ENCODE measurements around the gene S100A1. TPM values are rescaled to one million over a fixed set of nuclear protein-coding genes. Genes with fewer than 3 reads are reported as not detected.

Gene S100A1
- polyA plus RNA-seq, 1 donor from 2014 or later, result not detected

DNA sequence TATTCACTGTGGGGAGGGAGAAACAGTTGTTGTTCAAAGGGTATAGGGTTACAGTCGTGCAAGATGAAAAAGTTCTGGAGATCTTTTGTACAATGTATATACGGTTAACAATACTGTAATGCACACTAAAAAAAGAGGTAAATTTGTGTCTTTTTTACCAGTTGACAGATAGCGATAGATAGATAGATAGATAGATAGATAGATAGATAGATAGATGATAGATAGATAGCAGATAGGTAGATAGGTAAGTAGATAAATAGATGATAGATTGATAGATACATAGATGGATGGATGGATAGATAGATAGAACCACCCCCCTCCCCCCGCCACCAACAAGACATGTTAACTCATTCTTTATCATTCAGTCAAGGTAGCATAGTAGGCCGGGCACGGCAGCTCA lies 25.5 kb upstream of the S100A1 start:
- Mint-ChIP-seq H3K27me3 (no peaks in the 10 kb centered on the region), H3K36me3 (no peaks in the 10 kb centered on the region), H3K4me1 (peaks cover 18 to 25% (median 19%) of the 10 kb centered on the region in 3 donors), H3K9me3 (no peaks in the 10 kb centered on the region), H3K4me3 (no peak overlapping the region), H3K27ac (no peak overlapping the region)

GRCh38 chr1:153606194-153606593 lies 22.0 kb upstream of the S100A1 start:
- peak overlapping the region in 1 of 4 donors; percentile 63 for H3K4me3 Mint-ChIP-seq
- H3K27ac Mint-ChIP-seq, result no peak overlapping the region
- H3K9me3 Mint-ChIP-seq, result no peaks in the 10 kb centered on the region
- peaks cover 2% of the 10 kb centered on the region for H3K36me3 Mint-ChIP-seq
- H3K27me3 Mint-ChIP-seq, result no peaks in the 10 kb centered on the region
- peaks cover 5 to 20% (median 6%) of the 10 kb centered on the region in 3 donors for H3K4me1 Mint-ChIP-seq

GRCh38 chr1:153607381-153607780 lies 20.9 kb upstream of the S100A1 start:
- Mint-ChIP-seq H3K27ac (no peak overlapping the region), H3K4me1 (peaks cover 5 to 20% (median 5%) of the 10 kb centered on the region in 3 donors), H3K4me3 (no peak overlapping the region), H3K36me3 (peaks cover 2% of the 10 kb centered on the region), H3K9me3 (no peaks in the 10 kb centered on the region), H3K27me3 (peaks cover 2% of the 10 kb centered on the region)

DNA sequence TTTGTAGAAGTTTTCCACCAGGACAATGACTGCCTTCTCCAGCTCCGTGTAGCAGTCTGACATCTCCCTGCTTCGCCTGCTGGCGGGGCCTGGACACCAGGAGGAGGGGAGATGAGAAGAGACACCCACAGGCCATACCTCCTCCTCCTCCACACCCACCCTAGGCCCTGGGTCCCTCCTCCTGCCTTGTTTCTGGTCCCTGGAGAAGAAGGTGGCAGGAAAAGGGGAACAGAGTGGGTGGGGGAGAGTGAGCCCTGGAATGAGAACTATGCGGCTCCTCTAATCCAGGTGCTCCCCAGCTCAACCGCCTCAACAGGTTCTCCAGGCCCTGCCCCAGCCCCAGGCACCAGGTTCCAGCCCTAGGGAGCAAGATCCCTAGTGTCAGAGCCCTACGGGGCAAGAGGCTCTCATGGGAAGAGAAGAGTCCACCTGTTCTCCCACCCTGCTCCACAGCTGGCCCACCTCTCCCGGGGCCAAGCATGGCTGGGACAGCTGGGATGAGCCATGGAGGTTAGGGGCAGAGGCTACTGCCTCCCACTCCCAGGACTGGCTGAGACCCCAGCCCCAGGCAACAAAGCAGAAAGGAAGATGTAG lies 20.0 kb upstream of the S100A1 start:
- Mint-ChIP-seq H3K9me3 (no peaks in the 10 kb centered on the region), H3K27ac (no peak overlapping the region), H3K4me3 (no peak overlapping the region), H3K27me3 (peaks cover 2% of the 10 kb centered on the region), H3K36me3 (peaks cover 2% of the 10 kb centered on the region), H3K4me1 (peaks cover 2 to 16% (median 5%) of the 10 kb centered on the region in 3 donors)

GRCh38 chr1:153608742-153609584 lies 19.3 kb upstream of the S100A1 start:
- peak overlapping the region in 1 of 3 donors; percentile 91 for H3K27ac Mint-ChIP-seq

GRCh38 chr1:153609585-153609907 lies 18.7 kb upstream of the S100A1 start:
- Mint-ChIP-seq H3K4me1 (peaks cover 2 to 9% (median 3%) of the 10 kb centered on the region in 3 donors), H3K27me3 (peaks cover 2% of the 10 kb centered on the region), H3K9me3 (no peaks in the 10 kb centered on the region), H3K36me3 (peaks cover 2% of the 10 kb centered on the region), H3K4me3 (no peak overlapping the region), H3K27ac (peak overlapping the region in 1 of 3 donors; percentile 91)

More at GRCh38 chr1:153608742-153609584, 19.3 kb upstream of the S100A1 start:
- H3K4me1 Mint-ChIP-seq, result peaks cover 2 to 15% (median 5%) of the 10 kb centered on the region in 3 donors
- H3K36me3 Mint-ChIP-seq, result peaks cover 2% of the 10 kb centered on the region
- no peaks in the 10 kb centered on the region for H3K9me3 Mint-ChIP-seq
- no peak overlapping the region for H3K4me3 Mint-ChIP-seq
- H3K27me3 Mint-ChIP-seq, result peaks cover 2% of the 10 kb centered on the region

DNA sequence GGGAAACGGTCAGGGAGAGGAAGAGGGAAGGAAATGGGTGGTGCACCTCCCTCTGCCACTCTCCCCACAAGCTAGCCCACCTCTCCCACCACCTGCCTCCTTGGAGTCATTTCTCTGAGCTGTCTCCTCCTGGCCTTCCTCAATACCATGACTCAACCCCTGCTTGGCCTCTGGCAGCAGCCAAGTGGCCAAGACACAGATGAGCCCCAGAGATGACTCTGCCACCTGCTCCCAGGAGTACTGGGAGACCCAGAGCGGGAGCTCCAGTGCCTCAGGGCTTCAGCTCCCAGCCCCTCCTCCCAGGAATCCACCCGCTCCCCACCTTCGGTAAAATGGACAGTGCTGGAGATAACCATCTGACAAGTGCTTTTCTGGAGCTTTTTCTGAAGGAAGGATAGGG lies 17.9 kb upstream of the S100A1 start:
- H3K4me1 Mint-ChIP-seq, result peaks cover 0 to under 1% (median under 1%) of the 10 kb centered on the region in 3 donors
- peaks cover 2% of the 10 kb centered on the region for H3K27me3 Mint-ChIP-seq
- peaks cover 2% of the 10 kb centered on the region for H3K36me3 Mint-ChIP-seq
- H3K9me3 Mint-ChIP-seq, result no peaks in the 10 kb centered on the region
- H3K27ac Mint-ChIP-seq, result no peak overlapping the region
- no peak overlapping the region for H3K4me3 Mint-ChIP-seq

DNA sequence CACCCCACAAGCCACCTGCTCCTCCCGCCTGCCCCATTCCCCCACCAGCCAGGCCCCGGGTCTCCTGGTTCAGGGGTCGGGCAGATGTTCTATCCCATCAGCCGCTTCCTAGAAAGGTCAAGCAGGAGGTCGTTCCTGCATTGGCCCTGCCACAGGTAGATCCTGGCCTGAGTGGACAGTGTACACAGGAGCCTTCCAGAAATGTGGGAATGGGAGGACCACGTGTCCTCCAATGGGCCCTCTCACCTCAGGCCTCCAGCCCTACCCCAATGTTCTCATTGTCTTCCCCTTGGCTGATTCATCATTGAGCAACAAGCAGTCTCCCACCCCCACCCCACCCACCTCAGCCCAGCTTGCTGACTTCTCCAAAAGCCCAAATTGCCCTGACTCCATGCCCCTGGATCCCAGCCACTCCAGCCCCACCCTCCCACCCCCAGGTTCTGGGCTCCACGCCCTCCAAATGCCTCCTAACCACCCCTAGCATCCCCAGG lies 17.4 kb upstream of the S100A1 start:
- no peak overlapping the region for H3K4me3 Mint-ChIP-seq
- peaks cover 2% of the 10 kb centered on the region for H3K36me3 Mint-ChIP-seq
- peaks cover 2% of the 10 kb centered on the region for H3K27me3 Mint-ChIP-seq
- H3K27ac Mint-ChIP-seq, result no peak overlapping the region
- no peaks in the 10 kb centered on the region for H3K4me1 Mint-ChIP-seq
- H3K9me3 Mint-ChIP-seq, result no peaks in the 10 kb centered on the region

DNA sequence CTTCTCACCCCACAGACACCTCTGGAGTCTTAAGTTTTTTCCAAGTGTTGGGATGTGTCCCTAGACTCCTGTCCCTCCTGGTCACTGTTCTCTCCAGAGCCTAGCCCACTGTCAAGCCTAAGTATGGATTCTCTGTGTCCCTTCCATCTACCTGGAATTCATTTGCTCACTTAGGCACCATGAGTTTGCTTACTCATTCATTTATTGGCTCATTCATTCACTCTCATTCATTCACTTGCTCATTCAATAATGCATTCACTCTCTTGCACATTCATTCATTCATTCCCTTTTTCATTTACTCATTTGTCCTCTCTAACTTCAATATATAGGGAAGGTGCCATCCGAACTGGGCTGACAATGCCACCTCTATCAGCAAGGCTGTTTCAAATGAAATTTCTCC lies 16.9 kb upstream of the S100A1 start:
- Mint-ChIP-seq H3K27ac (peak overlapping the region in 1 of 3 donors; percentile 78), H3K4me1 (no peaks in the 10 kb centered on the region), H3K4me3 (no peak overlapping the region), H3K27me3 (peaks cover 2% of the 10 kb centered on the region), H3K36me3 (peaks cover 2% of the 10 kb centered on the region), H3K9me3 (no peaks in the 10 kb centered on the region)

DNA sequence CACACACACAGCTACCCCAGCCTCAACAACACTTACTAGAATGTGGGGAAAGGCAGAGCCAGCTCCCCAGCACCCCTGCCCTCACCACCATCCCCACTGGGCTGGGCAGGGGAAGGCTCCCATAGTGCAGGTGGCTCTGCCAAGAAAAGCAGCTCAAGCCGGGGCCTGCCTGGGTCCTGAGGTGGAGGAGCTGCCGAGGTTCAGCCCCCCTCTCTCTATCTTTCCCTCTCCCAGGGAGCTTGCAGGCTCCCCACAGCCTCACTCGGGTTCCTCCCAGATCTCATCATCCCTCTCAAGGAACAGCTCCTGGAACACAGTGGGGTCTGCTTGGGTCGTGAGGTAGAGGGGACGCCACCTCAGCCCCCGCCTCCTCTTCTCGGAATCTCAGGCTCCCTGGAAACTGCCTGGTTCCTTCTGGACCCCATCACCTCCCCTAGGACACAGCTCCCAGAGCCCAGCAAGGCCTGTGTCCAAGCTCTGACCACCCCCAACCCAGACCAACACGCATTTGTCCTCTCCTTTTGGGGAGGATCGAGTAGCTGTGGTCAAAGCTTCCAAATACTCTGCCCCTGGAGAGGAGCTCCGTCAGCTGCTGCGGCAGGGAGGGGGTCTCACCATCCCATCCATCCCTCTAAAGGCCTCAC lies 16.0 kb upstream of the S100A1 start:
- Mint-ChIP-seq H3K36me3 (peaks cover 2% of the 10 kb centered on the region), H3K9me3 (no peaks in the 10 kb centered on the region), H3K27me3 (peaks cover 2% of the 10 kb centered on the region), H3K4me1 (no peaks in the 10 kb centered on the region), H3K4me3 (no peak overlapping the region), H3K27ac (no peak overlapping the region)

DNA sequence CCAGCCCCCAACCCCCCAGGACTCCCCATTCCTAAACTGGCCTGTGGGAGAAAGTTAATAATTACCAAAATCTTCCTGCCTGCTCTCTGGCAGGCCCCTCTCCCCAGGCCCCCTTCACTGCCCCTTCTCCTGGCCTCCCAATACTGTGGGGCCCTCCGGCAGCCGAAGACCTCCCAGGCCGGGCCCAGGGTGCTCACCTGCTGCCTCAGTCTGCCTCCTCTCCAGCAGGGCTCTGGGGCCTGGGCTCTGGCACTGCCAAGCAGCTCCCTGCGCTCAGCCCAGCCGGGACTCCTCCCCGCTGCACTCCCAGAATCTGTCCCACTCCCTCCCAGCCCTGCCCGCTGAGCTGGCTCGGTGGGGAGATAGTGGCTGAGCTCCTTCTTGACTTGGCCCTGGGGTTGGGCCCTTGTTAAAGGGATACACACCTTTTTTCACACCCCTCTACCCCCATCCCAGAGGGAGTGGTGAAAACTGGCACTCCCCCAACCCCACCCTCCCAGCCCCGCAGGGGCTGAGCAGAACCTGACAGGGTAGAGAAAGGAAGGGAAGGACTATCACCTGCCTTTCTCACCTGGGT lies 15.4 kb upstream of the S100A1 start, which contains the start of gene S100A16:
Gene S100A16 (minus strand): TSS at position 383 of the 577 bp plus-strand sequence. CDS start 4,986 bp downstream, outside the sequence.
- Mint-ChIP-seq H3K27ac (no peak within 1 kb of the TSS), H3K27me3 (peaks cover 2% of the 10 kb centered on the region), H3K4me1 (peaks cover 0 to 5% (median 4%) of the 10 kb centered on the region in 3 donors), H3K36me3 (peaks cover 2% of the 10 kb centered on the region), H3K4me3 (no peak within 1 kb of the TSS), H3K9me3 (peaks cover 0 to under 1% (median 0%) of the 10 kb centered on the region in 3 donors)

GRCh38 chr1:153613406-153613805 lies 14.8 kb upstream of the S100A1 start:
- Mint-ChIP-seq H3K27ac (no peak overlapping the region), H3K4me3 (no peak overlapping the region), H3K9me3 (peaks cover 0 to 2% (median 0%) of the 10 kb centered on the region in 3 donors), H3K4me1 (peaks cover 0 to 6% (median 4%) of the 10 kb centered on the region in 3 donors), H3K36me3 (peaks cover 2% of the 10 kb centered on the region), H3K27me3 (peaks cover 2% of the 10 kb centered on the region)

GRCh38 chr1:153614189-153614900 lies 13.9 kb upstream of the S100A1 start:
- H3K9me3 Mint-ChIP-seq, result peaks cover 0 to 2% (median 0%) of the 10 kb centered on the region in 3 donors
- peaks cover 2% of the 10 kb centered on the region for H3K27me3 Mint-ChIP-seq
- H3K4me3 Mint-ChIP-seq, result no peak overlapping the region
- no peak overlapping the region for H3K27ac Mint-ChIP-seq
- no peaks in the 10 kb centered on the region for H3K36me3 Mint-ChIP-seq
- H3K4me1 Mint-ChIP-seq, result peaks cover 0 to 6% (median 4%) of the 10 kb centered on the region in 3 donors

DNA sequence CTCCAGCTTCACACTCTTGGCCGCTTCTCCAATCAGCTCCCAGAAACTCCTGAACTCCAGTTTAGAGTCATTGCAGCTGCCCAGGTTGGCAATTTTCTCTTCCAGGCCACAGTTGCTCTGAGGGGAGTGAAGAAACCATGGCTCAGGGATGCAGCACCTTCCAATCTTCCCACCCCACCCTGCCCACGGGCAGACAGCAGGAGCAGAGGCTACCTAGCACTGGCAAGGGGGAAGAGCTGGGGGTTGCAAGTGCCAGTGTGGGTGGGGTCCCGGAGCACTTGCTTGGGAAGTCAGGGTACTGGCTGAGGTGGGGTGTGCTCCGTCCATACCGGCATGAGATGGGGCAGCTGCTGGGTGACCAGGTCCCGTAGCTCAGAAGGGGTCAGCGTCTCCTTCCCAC lies 13.3 kb upstream of the S100A1 start:
- H3K36me3 Mint-ChIP-seq, result peaks cover 1% of the 10 kb centered on the region
- H3K27me3 Mint-ChIP-seq, result peaks cover 2% of the 10 kb centered on the region
- peaks cover 0 to 2% (median 0%) of the 10 kb centered on the region in 3 donors for H3K9me3 Mint-ChIP-seq
- H3K4me1 Mint-ChIP-seq, result peaks cover 0 to 6% (median 4%) of the 10 kb centered on the region in 3 donors
- no peak overlapping the region for H3K27ac Mint-ChIP-seq
- H3K4me3 Mint-ChIP-seq, result no peak overlapping the region
